ENCODE measurements around the gene INTS7.
"Not testable (repeated sequence)": the region's sequence is repeated elsewhere in the genome, so short reads cannot be mapped to it uniquely, and the experiment has no call there.

Gene INTS7

GRCh38 chr1:212037900-212038299 lies 2.5 kb upstream of the INTS7 start:
- Histone ChIP-seq H3K9me3 (ENCODE audit: control insufficient read depth in 5 of 5, low read length in 5 of 5) (no peaks in the 10 kb centered on the region), H3K27me3 (ENCODE audit: control insufficient read depth in 5 of 5, insufficient read depth in 4 of 5, low read length in 5 of 5) (no peaks in the 10 kb centered on the region), H3K4me1 (ENCODE audit: control insufficient read depth in 5 of 5, insufficient read depth in 5 of 5, low read length in 5 of 5) (peaks cover 2 to 17% (median 16%) of the 10 kb centered on the region in 5 donors), H3K4me3 (ENCODE audit: low read depth in 1 of 5, low read length in 5 of 5) (no peak overlapping the region), H3K27ac (ENCODE audit: low read depth, low read length) (no peak overlapping the region), H3K9ac (ENCODE audit: low read length in 5 of 5) (no peak overlapping the region), H3K36me3 (ENCODE audit: control insufficient read depth in 5 of 5, insufficient read depth in 5 of 5, low read length in 5 of 5) (no peaks in the 10 kb centered on the region)

GRCh38 chr1:212035835-212036605 lies 663 bp upstream of the INTS7 start:
- no peaks in the 10 kb centered on the region for H3K27me3 ChIP-seq (ENCODE audit: control insufficient read depth in 5 of 5, insufficient read depth in 4 of 5, low read length in 5 of 5)
- H3K9ac ChIP-seq (ENCODE audit: low read length in 5 of 5), result peak overlapping the region in 4 of 5 donors; percentile 62 to 81 (median 70)
- H3K27ac ChIP-seq (ENCODE audit: low read depth, low read length), result no peak overlapping the region
- peaks cover 2 to 23% (median 16%) of the 10 kb centered on the region in 5 donors for H3K4me1 ChIP-seq (ENCODE audit: control insufficient read depth in 5 of 5, insufficient read depth in 5 of 5, low read length in 5 of 5)
- no peaks in the 10 kb centered on the region for H3K36me3 ChIP-seq (ENCODE audit: control insufficient read depth in 5 of 5, insufficient read depth in 5 of 5, low read length in 5 of 5)
- peak overlapping the region; percentile 55 to 92 (median 89) for H3K4me3 ChIP-seq (ENCODE audit: low read depth in 1 of 5, low read length in 5 of 5)
- H3K9me3 ChIP-seq (ENCODE audit: control insufficient read depth in 5 of 5, low read length in 5 of 5), result no peaks in the 10 kb centered on the region

DNA sequence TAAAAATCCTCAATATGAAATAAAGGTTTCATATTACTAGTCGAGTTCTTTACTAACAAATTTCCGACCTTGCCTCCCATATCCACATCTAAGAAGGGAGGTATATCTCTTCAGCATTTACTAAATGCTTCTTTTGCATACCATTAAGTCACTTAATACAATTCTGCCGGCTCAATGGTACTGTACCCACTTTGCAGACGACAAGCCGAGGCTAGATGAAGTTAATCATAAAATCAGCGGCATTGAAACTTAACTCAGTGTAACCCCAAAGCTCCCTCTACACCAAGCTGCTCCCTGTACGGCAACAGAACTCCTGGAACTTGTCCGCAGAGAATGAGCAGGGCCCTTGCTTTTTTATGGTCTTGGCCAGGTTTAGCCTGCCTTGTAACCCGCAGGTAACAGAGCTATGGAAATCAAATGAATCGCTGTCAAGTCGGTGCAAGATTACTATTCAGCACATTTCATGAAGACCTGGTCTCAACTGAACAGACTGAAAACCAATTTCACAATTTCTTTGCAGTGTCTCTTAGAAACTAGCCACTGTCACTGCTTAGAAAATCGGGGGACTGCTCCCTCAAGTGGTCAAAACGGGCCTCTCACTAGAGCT lies 738 bp downstream of the INTS7 start:
- H3K9ac ChIP-seq (ENCODE audit: low read length in 5 of 5), result peak overlapping the region; percentile 51 to 89 (median 69)

GRCh38 chr1:212030936-212031528 lies 4.3 kb downstream of the INTS7 start:
- Histone ChIP-seq H3K9me3 (ENCODE audit: control insufficient read depth in 5 of 5, low read length in 5 of 5) (no peaks in the 10 kb centered on the region), H3K4me3 (ENCODE audit: low read depth in 1 of 5, low read length in 5 of 5) (no peak overlapping the region), H3K27me3 (ENCODE audit: control insufficient read depth in 5 of 5, insufficient read depth in 4 of 5, low read length in 5 of 5) (no peaks in the 10 kb centered on the region), H3K36me3 (ENCODE audit: control insufficient read depth in 5 of 5, insufficient read depth in 5 of 5, low read length in 5 of 5) (no peaks in the 10 kb centered on the region), H3K27ac (ENCODE audit: low read depth, low read length) (no peak overlapping the region), H3K4me1 (ENCODE audit: control insufficient read depth in 5 of 5, insufficient read depth in 5 of 5, low read length in 5 of 5) (peaks cover 1 to 25% (median 17%) of the 10 kb centered on the region in 5 donors), H3K9ac (ENCODE audit: low read length in 5 of 5) (no peak overlapping the region)

More for the DNA sequence above, 738 bp downstream of the INTS7 start:
- Histone ChIP-seq H3K27me3 (ENCODE audit: control insufficient read depth in 5 of 5, insufficient read depth in 4 of 5, low read length in 5 of 5) (no peaks in the 10 kb centered on the region), H3K36me3 (ENCODE audit: control insufficient read depth in 5 of 5, insufficient read depth in 5 of 5, low read length in 5 of 5) (no peaks in the 10 kb centered on the region), H3K4me1 (ENCODE audit: control insufficient read depth in 5 of 5, insufficient read depth in 5 of 5, low read length in 5 of 5) (peaks cover 2 to 28% (median 19%) of the 10 kb centered on the region in 5 donors), H3K9me3 (ENCODE audit: control insufficient read depth in 5 of 5, low read length in 5 of 5) (no peaks in the 10 kb centered on the region), H3K4me3 (ENCODE audit: low read depth in 1 of 5, low read length in 5 of 5) (peak overlapping the region; percentile 76 to 95 (median 89)), H3K27ac (ENCODE audit: low read depth, low read length) (peak overlapping the region; percentile 77)

- not testable (repeated sequence) for H3K9me3 ChIP-seq (ENCODE audit: control insufficient read depth in 5 of 5, low read length in 5 of 5); H3K4me3 ChIP-seq (ENCODE audit: low read depth in 1 of 5, low read length in 5 of 5); H3K27me3 ChIP-seq (ENCODE audit: control insufficient read depth in 5 of 5, insufficient read depth in 4 of 5, low read length in 5 of 5); H3K27ac ChIP-seq (ENCODE audit: low read depth, low read length); H3K36me3 ChIP-seq (ENCODE audit: control insufficient read depth in 5 of 5, insufficient read depth in 5 of 5, low read length in 5 of 5); H3K9ac ChIP-seq (ENCODE audit: low read length in 5 of 5)
- peaks cover 0 to 11% (median 3%) of the 10 kb centered on the region in 5 donors for H3K4me1 ChIP-seq (ENCODE audit: control insufficient read depth in 5 of 5, insufficient read depth in 5 of 5, low read length in 5 of 5)
Observed at GRCh38 chr1:212027727-212028126, 7.6 kb downstream of the INTS7 start.

GRCh38 chr1:212024469-212025149 lies 10.7 kb downstream of the INTS7 start:
- peaks cover 0 to 3% (median 0%) of the 10 kb centered on the region in 5 donors for H3K4me1 ChIP-seq (ENCODE audit: control insufficient read depth in 5 of 5, insufficient read depth in 5 of 5, low read length in 5 of 5)
- no peaks in the 10 kb centered on the region for H3K27me3 ChIP-seq (ENCODE audit: control insufficient read depth in 5 of 5, insufficient read depth in 4 of 5, low read length in 5 of 5)
- peaks cover 0 to 5% (median 0%) of the 10 kb centered on the region in 5 donors for H3K9me3 ChIP-seq (ENCODE audit: control insufficient read depth in 5 of 5, low read length in 5 of 5)
- no peak overlapping the region for H3K27ac ChIP-seq (ENCODE audit: low read depth, low read length)
- peaks cover 0 to 8% (median 3%) of the 10 kb centered on the region in 5 donors for H3K36me3 ChIP-seq (ENCODE audit: control insufficient read depth in 5 of 5, insufficient read depth in 5 of 5, low read length in 5 of 5)
- H3K9ac ChIP-seq (ENCODE audit: low read length in 5 of 5), result no peak overlapping the region
- H3K4me3 ChIP-seq (ENCODE audit: low read depth in 1 of 5, low read length in 5 of 5), result no peak overlapping the region

DNA sequence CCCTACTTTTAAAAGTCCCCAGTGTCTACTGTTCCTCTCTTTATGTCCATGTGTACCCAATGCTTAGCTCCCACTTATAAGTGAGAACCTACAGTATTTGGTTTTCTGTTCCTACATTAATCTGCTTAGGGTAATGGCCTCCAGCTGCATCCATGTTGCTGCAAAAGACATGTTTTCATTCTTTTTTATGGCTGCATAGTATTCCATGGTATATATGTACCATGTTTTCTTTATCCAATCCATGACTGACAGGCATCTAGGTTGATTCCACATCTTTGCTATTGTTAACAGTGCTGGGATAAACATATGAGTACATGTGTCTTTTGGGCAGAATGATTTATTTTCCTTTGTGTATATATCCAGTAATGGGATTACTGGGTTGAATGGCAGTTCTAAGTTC lies 12.4 kb downstream of the INTS7 start:
- H3K4me3 ChIP-seq (ENCODE audit: low read depth in 1 of 5, low read length in 5 of 5); H3K27me3 ChIP-seq (ENCODE audit: control insufficient read depth in 5 of 5, insufficient read depth in 4 of 5, low read length in 5 of 5); H3K27ac ChIP-seq (ENCODE audit: low read depth, low read length); H3K9me3 ChIP-seq (ENCODE audit: control insufficient read depth in 5 of 5, low read length in 5 of 5); H3K9ac ChIP-seq (ENCODE audit: low read length in 5 of 5); H3K4me1 ChIP-seq (ENCODE audit: control insufficient read depth in 5 of 5, insufficient read depth in 5 of 5, low read length in 5 of 5); H3K36me3 ChIP-seq (ENCODE audit: control insufficient read depth in 5 of 5, insufficient read depth in 5 of 5, low read length in 5 of 5): not testable (repeated sequence)

DNA sequence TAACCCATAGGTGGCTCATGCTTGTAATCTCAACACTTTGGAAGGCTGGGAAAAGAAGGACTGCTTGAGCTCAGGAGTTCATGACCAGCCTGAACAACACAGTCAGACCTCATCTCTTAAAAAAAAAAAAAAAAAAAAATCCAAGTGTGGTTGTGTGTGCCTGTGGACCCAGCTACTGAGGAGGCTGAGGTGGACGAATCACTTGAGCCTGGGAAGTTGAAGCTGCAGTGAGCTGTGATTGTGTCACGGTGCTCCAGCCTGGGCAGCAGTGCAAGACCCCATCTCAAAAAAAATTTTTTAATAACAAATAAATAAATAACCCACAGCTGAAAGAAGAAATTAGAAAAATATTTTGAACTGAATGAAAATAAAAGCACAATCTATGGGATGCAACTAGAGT lies 13.8 kb downstream of the INTS7 start:
- Histone ChIP-seq H3K9ac (ENCODE audit: low read length in 5 of 5) (no peak overlapping the region), H3K4me1 (ENCODE audit: control insufficient read depth in 5 of 5, insufficient read depth in 5 of 5, low read length in 5 of 5) (no peaks in the 10 kb centered on the region), H3K36me3 (ENCODE audit: control insufficient read depth in 5 of 5, insufficient read depth in 5 of 5, low read length in 5 of 5) (peaks cover 0 to 12% (median 3%) of the 10 kb centered on the region in 5 donors), H3K9me3 (ENCODE audit: control insufficient read depth in 5 of 5, low read length in 5 of 5) (peaks cover 0 to 5% (median 0%) of the 10 kb centered on the region in 5 donors), H3K4me3 (ENCODE audit: low read depth in 1 of 5, low read length in 5 of 5) (no peak overlapping the region), H3K27me3 (ENCODE audit: control insufficient read depth in 5 of 5, insufficient read depth in 4 of 5, low read length in 5 of 5) (no peaks in the 10 kb centered on the region), H3K27ac (ENCODE audit: low read depth, low read length) (no peak overlapping the region)

GRCh38 chr1:212020975-212021374 lies 14.4 kb downstream of the INTS7 start:
- no peaks in the 10 kb centered on the region for H3K27me3 ChIP-seq (ENCODE audit: control insufficient read depth in 5 of 5, insufficient read depth in 4 of 5, low read length in 5 of 5)
- H3K27ac ChIP-seq (ENCODE audit: low read depth, low read length), result no peak overlapping the region
- H3K9me3 ChIP-seq (ENCODE audit: control insufficient read depth in 5 of 5, low read length in 5 of 5), result peaks cover 0 to 5% (median 0%) of the 10 kb centered on the region in 5 donors
- H3K9ac ChIP-seq (ENCODE audit: low read length in 5 of 5), result no peak overlapping the region
- H3K36me3 ChIP-seq (ENCODE audit: control insufficient read depth in 5 of 5, insufficient read depth in 5 of 5, low read length in 5 of 5), result peaks cover 2 to 18% (median 3%) of the 10 kb centered on the region in 5 donors
- H3K4me3 ChIP-seq (ENCODE audit: low read depth in 1 of 5, low read length in 5 of 5), result no peak overlapping the region
- H3K4me1 ChIP-seq (ENCODE audit: control insufficient read depth in 5 of 5, insufficient read depth in 5 of 5, low read length in 5 of 5), result no peaks in the 10 kb centered on the region

All from subcutaneous abdominal adipose tissue (tissue), 5 donors.